CD8-positive, alpha-beta memory T cell (primary cell): ENCODE data around the gene ACBD6. TPM values are rescaled to one million over a fixed set of nuclear protein-coding genes. Genes with fewer than 3 reads are reported as not detected.
A peak's percentile ranks its signal among the peaks of the same experiment; 100 is the strongest.
"Not testable (repeated sequence)": the region's sequence is repeated elsewhere in the genome, so short reads cannot be mapped to it uniquely, and the experiment has no call there.

Experiments used
- CTCF ChIA-PET: fragments of 350-600 bp; sonication (Branson Sonifier 250); formaldehyde crosslinking; loops from one replicate; lab custom pipeline; 2021; ENCODE audit warnings: antibody characterized with exemption; lab: Charles Lee
- POLR2A ChIA-PET: fragments of 350-600 bp; sonication (Branson Sonifier 250); formaldehyde crosslinking; loops from one replicate; lab custom pipeline; 2021; ENCODE audit warnings: antibody characterized with exemption; lab: Charles Lee
- DNase-seq, 5 donors: peaks; one replicate each; pipeline versions ENCODE4 v3.0.0 to v3.0.0-alpha.2; 2020 to 2022; ENCODE audit warnings: mixed read lengths in 1 of 5
- H3K27ac ChIP-seq: one replicate; pipeline ENCODE4 v1.7.0; 2013; ENCODE audit warnings: low read depth, mild to moderate bottlenecking, low read length, moderate library complexity
- H3K27me3 ChIP-seq: 2 replicates; pipeline ENCODE4 v1.7.0; 2013; ENCODE audit warnings: low read length, mild to moderate bottlenecking; ENCODE audit not compliant: insufficient read depth, poor library complexity, severe bottlenecking
- H3K36me3 ChIP-seq: 2 replicates; pipeline ENCODE4 v1.7.0; 2013; ENCODE audit warnings: mild to moderate bottlenecking, low read length, moderate library complexity; ENCODE audit not compliant: insufficient read depth
- H3K4me1 ChIP-seq: 2 replicates; pipeline ENCODE4 v1.7.0; 2013; ENCODE audit warnings: mild to moderate bottlenecking, low read length, moderate library complexity; ENCODE audit not compliant: insufficient read depth
- H3K4me3 ChIP-seq: 2 replicates; pipeline ENCODE4 v1.7.0; 2013; ENCODE audit warnings: mild to moderate bottlenecking, low read length
- H3K9me3 ChIP-seq: 2 replicates; pipeline ENCODE4 v1.7.0; 2013; ENCODE audit warnings: mild to moderate bottlenecking, low read length
- H3K27ac Mint-ChIP-seq, 8 donors: one replicate each; pipeline ENCODE4 v1.8.0; 2020 to 2021; ENCODE audit warnings: mixed read lengths in 8 of 8, mild to moderate bottlenecking in 6 of 8, inconsistent platforms in 3 of 8, moderate library complexity in 3 of 8
- H3K27me3 Mint-ChIP-seq, 2 donors: one replicate each; pipeline ENCODE4 v1.8.0; 2020 to 2021; ENCODE audit warnings: mixed read lengths in 2 of 2, mild to moderate bottlenecking in 1 of 2, moderate library complexity in 1 of 2
- H3K36me3 Mint-ChIP-seq, 3 donors: one replicate each; pipeline ENCODE4 v1.8.0; 2020 to 2021; ENCODE audit warnings: mixed read lengths in 3 of 3, inconsistent platforms in 1 of 3, mild to moderate bottlenecking in 1 of 3
- H3K4me1 Mint-ChIP-seq, 3 donors: one replicate each; pipeline ENCODE4 v1.8.0; 2020 to 2021; ENCODE audit warnings: mixed read lengths in 3 of 3, inconsistent platforms in 1 of 3, mild to moderate bottlenecking in 1 of 3
- H3K4me3 Mint-ChIP-seq, 7 donors: one replicate each; pipeline ENCODE4 v1.8.0; 2020 to 2021; ENCODE audit warnings: mixed read lengths in 7 of 7, mild to moderate bottlenecking in 6 of 7, moderate library complexity in 4 of 7, inconsistent platforms in 2 of 7
- H3K9me3 Mint-ChIP-seq, 5 donors: one replicate each; pipeline ENCODE4 v1.8.0; 2020 to 2022; ENCODE audit warnings: mixed read lengths in 5 of 5, mild to moderate bottlenecking in 3 of 5, moderate library complexity in 2 of 5, inconsistent platforms in 1 of 5
- polyA plus RNA-seq: library from polyadenylated mRNA; unstranded; fragments of 300-500 nt; fragmentation: Illumina TruSeq; gene quantifications from one replicate; pipeline ENCODE4 v1.2.3, GENCODE V29; 2021
- total RNA-seq, 2 experiments: library from RNA; stranded (reverse); gene quantifications; one replicate each; pipeline ENCODE4 v1.2.3, GENCODE V29; 2021

Gene ACBD6
- total and polyA plus RNA-seq, 3 experiments from 2014 or later: 33.8 to 51.4 (median 50.3) TPM

DNA sequence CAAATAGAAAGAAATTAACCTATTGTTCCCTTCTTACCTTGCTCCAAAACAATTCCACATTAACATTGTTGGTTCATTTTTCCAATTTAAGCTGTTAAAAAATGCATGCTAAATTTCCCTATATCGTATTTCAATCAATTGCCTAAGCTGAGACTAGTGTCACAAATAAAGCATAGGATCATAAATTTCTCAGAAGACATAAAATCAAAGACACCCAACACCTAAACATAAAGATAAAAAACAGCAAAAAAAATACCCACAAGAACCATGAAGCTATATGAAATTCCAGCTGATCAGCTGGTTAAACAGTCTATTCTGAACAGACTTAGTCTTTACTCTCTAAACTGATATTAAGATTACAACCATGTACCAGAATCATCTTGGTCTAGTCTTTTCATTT lies 32.3 kb downstream of the ACBD6 start:
- no peak overlapping the region for H3K27ac ChIP-seq
- CTCF ChIA-PET: no interaction called here
- H3K4me1 Mint-ChIP-seq: peaks cover 19 to 41% (median 19%) of the 10 kb centered on the region in 3 donors
- H3K36me3 ChIP-seq: no peaks in the 10 kb centered on the region
- H3K4me3 Mint-ChIP-seq: no peak overlapping the region
- H3K27ac Mint-ChIP-seq: no peak overlapping the region
- H3K4me1 ChIP-seq: no peaks in the 10 kb centered on the region
- peaks cover 0 to 5% (median 3%) of the 10 kb centered on the region in 5 donors for H3K9me3 Mint-ChIP-seq
- no peaks in the 10 kb centered on the region for H3K9me3 ChIP-seq
- H3K36me3 Mint-ChIP-seq: peaks cover 18 to 42% (median 23%) of the 10 kb centered on the region in 3 donors
- POLR2A ChIA-PET: no interaction called here
- no peaks in the 10 kb centered on the region for H3K27me3 ChIP-seq
- H3K4me3 ChIP-seq: no peak overlapping the region
- H3K27me3 Mint-ChIP-seq: no peaks in the 10 kb centered on the region
- no peak for DNase-seq

DNA sequence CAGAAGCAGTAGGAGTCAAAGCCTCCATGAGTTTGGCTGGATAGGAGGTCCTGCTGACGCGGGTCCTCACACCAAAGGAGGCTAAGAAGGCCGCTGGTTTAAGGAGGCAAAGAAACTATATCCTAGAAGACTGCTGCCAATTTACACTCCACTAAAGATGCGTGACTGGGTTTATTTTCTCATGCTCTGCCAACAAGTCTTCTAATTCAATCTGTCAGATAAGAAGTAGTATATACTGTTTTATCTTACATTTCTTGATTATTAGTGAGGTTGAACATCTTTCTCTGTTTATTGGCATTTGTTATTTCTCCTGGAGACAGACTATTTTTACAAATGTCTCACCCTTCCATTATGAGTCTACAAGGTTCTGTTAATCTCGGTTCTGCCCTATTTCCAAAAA lies 34.1 kb downstream of the ACBD6 start:
- Mint-ChIP-seq H3K36me3 (peaks cover 31 to 51% (median 38%) of the 10 kb centered on the region in 3 donors), H3K27me3 (no peaks in the 10 kb centered on the region), H3K9me3 (peaks cover 12 to 20% (median 17%) of the 10 kb centered on the region in 5 donors), H3K4me1 (peaks cover 19 to 35% (median 23%) of the 10 kb centered on the region in 3 donors), H3K4me3 (no peak overlapping the region), H3K27ac (no peak overlapping the region)
- no peak overlapping the region for H3K27ac ChIP-seq
- no peak for DNase-seq
- ChIA-PET POLR2A (no interaction called here), CTCF (no interaction called here)
- H3K36me3 ChIP-seq: no peaks in the 10 kb centered on the region
- H3K4me3 ChIP-seq: no peak overlapping the region
- no peaks in the 10 kb centered on the region for H3K9me3 ChIP-seq
- no peaks in the 10 kb centered on the region for H3K4me1 ChIP-seq
- H3K27me3 ChIP-seq: no peaks in the 10 kb centered on the region

DNA sequence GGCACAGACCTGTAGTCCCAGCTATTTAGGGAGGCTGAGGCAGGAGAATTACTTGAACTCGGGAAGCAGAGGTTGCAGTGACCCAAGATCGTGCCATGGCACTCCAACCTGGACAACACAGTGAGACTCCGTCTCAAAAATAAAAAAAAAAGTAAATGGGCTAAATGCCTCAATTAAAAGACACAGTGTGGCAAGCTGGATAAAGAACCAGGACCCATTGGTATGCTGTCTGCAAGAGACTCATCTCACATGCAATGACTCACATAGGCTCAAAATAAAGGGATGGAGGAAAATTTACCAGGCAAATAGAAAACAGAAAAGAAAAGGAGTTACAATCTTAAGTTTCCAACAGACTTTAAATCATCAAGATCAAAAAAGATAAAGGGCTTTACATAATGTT lies 40.3 kb downstream of the ACBD6 start:
- ChIA-PET POLR2A (no interaction called here), CTCF (no interaction called here)
- H3K36me3 Mint-ChIP-seq: peaks cover 37 to 65% (median 55%) of the 10 kb centered on the region in 3 donors
- no peak overlapping the region for H3K27ac Mint-ChIP-seq
- H3K27ac ChIP-seq: no peak overlapping the region
- no peaks in the 10 kb centered on the region for H3K4me1 ChIP-seq
- peaks cover 28 to 40% (median 28%) of the 10 kb centered on the region in 3 donors for H3K4me1 Mint-ChIP-seq
- no peak overlapping the region for H3K4me3 ChIP-seq
- H3K36me3 ChIP-seq: no peaks in the 10 kb centered on the region
- DNase-seq: no peak
- no peaks in the 10 kb centered on the region for H3K27me3 Mint-ChIP-seq
- no peak overlapping the region for H3K4me3 Mint-ChIP-seq
- no peaks in the 10 kb centered on the region for H3K27me3 ChIP-seq
- H3K9me3 ChIP-seq: no peaks in the 10 kb centered on the region
- H3K9me3 Mint-ChIP-seq: peaks cover 28 to 44% (median 36%) of the 10 kb centered on the region in 5 donors

DNA sequence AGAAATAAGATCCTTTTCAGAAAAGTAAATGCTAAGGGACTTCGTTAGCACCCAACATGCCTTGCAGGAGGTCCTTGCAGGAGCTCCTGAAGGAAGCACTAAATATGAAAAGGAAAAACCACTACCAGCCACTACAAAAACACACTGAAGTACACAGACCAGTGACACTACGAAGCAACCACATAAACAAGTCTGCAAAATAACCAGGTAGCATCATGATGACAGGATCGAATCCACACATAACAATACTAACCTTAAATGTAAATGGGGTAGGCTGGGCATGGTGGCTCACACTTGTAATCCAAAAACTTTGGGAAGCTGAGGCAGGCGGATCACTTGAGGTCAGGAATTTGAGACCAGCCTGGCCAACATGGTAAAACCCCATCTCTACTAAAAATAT lies 40.7 kb downstream of the ACBD6 start:
- H3K27ac Mint-ChIP-seq: peak overlapping the region in 1 of 8 donors; percentile 69
- DNase-seq, H3K9me3 ChIP-seq, CTCF ChIA-PET, H3K27ac ChIP-seq, H3K4me3 ChIP-seq, H3K4me1 ChIP-seq, H3K27me3 ChIP-seq, H3K36me3 ChIP-seq, H3K27me3 Mint-ChIP-seq, POLR2A ChIA-PET, H3K4me3 Mint-ChIP-seq: not testable (repeated sequence)
- peaks cover 30 to 44% (median 31%) of the 10 kb centered on the region in 3 donors for H3K4me1 Mint-ChIP-seq
- H3K9me3 Mint-ChIP-seq: peaks cover 28 to 44% (median 36%) of the 10 kb centered on the region in 5 donors
- H3K36me3 Mint-ChIP-seq: peaks cover 40 to 69% (median 58%) of the 10 kb centered on the region in 3 donors

GRCh38 chr1:180458807-180459206 lies 43.6 kb downstream of the ACBD6 start:
- peaks cover 41 to 74% (median 58%) of the 10 kb centered on the region in 3 donors for H3K36me3 Mint-ChIP-seq
- CTCF ChIA-PET: no interaction called here
- DNase-seq: no peak

GRCh38 chr1:180456191-180456590 lies 46.2 kb downstream of the ACBD6 start:
- ChIA-PET POLR2A (no interaction called here), CTCF (no interaction called here)
- peaks cover 18 to 38% (median 28%) of the 10 kb centered on the region in 5 donors for H3K9me3 Mint-ChIP-seq
- H3K36me3 Mint-ChIP-seq: peaks cover 34 to 75% (median 58%) of the 10 kb centered on the region in 3 donors
- H3K4me1 ChIP-seq: no peaks in the 10 kb centered on the region
- H3K4me1 Mint-ChIP-seq: peaks cover 20 to 42% (median 27%) of the 10 kb centered on the region in 3 donors
- H3K27me3 Mint-ChIP-seq: no peaks in the 10 kb centered on the region
- H3K4me3 Mint-ChIP-seq: no peak overlapping the region
- no peak overlapping the region for H3K27ac ChIP-seq
- H3K27me3 ChIP-seq: no peaks in the 10 kb centered on the region
- no peak overlapping the region for H3K27ac Mint-ChIP-seq
- H3K36me3 ChIP-seq: no peaks in the 10 kb centered on the region
- H3K9me3 ChIP-seq: no peaks in the 10 kb centered on the region
- DNase-seq: no peak
- no peak overlapping the region for H3K4me3 ChIP-seq

More at GRCh38 chr1:180458807-180459206, 43.6 kb downstream of the ACBD6 start:
- H3K4me1 Mint-ChIP-seq: peaks cover 21 to 40% (median 25%) of the 10 kb centered on the region in 3 donors
- no peak overlapping the region for H3K4me3 Mint-ChIP-seq
- H3K27ac Mint-ChIP-seq: no peak overlapping the region
- POLR2A ChIA-PET: no interaction called here
- Histone ChIP-seq H3K4me3 (no peak overlapping the region), H3K27ac (no peak overlapping the region), H3K9me3 (no peaks in the 10 kb centered on the region), H3K27me3 (no peaks in the 10 kb centered on the region), H3K4me1 (no peaks in the 10 kb centered on the region), H3K36me3 (no peaks in the 10 kb centered on the region)
- no peaks in the 10 kb centered on the region for H3K27me3 Mint-ChIP-seq
- peaks cover 17 to 42% (median 34%) of the 10 kb centered on the region in 5 donors for H3K9me3 Mint-ChIP-seq

GRCh38 chr1:180451504-180451903 lies 50.9 kb downstream of the ACBD6 start:
- H3K4me3 Mint-ChIP-seq: no peak overlapping the region
- POLR2A ChIA-PET: no interaction called here
- H3K27me3 Mint-ChIP-seq: no peaks in the 10 kb centered on the region
- peaks cover 9 to 20% (median 10%) of the 10 kb centered on the region in 3 donors for H3K4me1 Mint-ChIP-seq
- H3K27ac Mint-ChIP-seq: no peak overlapping the region
- Histone ChIP-seq H3K9me3 (no peaks in the 10 kb centered on the region), H3K27me3 (no peaks in the 10 kb centered on the region), H3K36me3 (no peaks in the 10 kb centered on the region), H3K4me1 (no peaks in the 10 kb centered on the region), H3K27ac (no peak overlapping the region), H3K4me3 (no peak overlapping the region)
- peaks cover 16 to 43% (median 31%) of the 10 kb centered on the region in 5 donors for H3K9me3 Mint-ChIP-seq
- no peak for DNase-seq
- peaks cover 27 to 60% (median 49%) of the 10 kb centered on the region in 3 donors for H3K36me3 Mint-ChIP-seq
- CTCF ChIA-PET: no interaction called here

- H3K4me3 ChIP-seq: no peak overlapping the region
- Mint-ChIP-seq H3K4me3 (no peak overlapping the region), H3K9me3 (peaks cover 0 to 9% (median 4%) of the 10 kb centered on the region in 5 donors), H3K4me1 (peaks cover 5 to 10% (median 7%) of the 10 kb centered on the region in 3 donors), H3K27ac (no peak overlapping the region), H3K27me3 (no peaks in the 10 kb centered on the region), H3K36me3 (peaks cover 7 to 29% (median 7%) of the 10 kb centered on the region in 3 donors)
- H3K9me3 ChIP-seq: no peaks in the 10 kb centered on the region
- H3K27me3 ChIP-seq: no peaks in the 10 kb centered on the region
- DNase-seq: no peak
- no peaks in the 10 kb centered on the region for H3K36me3 ChIP-seq
- no peak overlapping the region for H3K27ac ChIP-seq
- H3K4me1 ChIP-seq: no peaks in the 10 kb centered on the region
- POLR2A ChIA-PET: no interaction called here
- CTCF ChIA-PET: no interaction called here
These were observed 57.9 kb downstream of the ACBD6 start for GRCh38 chr1:180444522-180444921.
